GM21447 (cell line): ENCODE measurements around the gene FRS3.

Experiments used
- ATAC-seq: cut with Tn5 transposase; IDR thresholded peaks from one replicate; pipeline ENCODE4 v1.9.1; 2021; ENCODE audit not compliant: unreplicated experiment

FRS3 gene

DNA sequence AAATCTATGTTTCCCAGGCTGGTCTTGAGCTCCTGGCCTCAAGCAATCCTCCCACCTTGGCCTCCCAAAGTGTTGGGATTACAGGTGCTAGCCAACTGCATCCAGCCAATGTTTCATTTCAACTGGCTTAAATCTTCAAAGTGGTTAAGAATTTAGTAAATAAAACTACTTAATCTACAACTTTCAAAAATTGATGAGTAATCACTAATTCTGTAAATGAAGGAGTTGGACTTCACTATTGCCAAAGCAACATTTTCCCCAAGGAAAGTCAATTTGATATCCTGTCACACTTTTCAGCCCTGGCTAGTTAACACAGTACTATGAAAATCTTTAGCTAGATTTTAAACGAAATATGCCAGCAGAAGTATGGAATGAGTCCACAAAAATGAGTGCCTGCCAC, 11.6 kb upstream of the FRS3 start:
- no peak for ATAC-seq

DNA sequence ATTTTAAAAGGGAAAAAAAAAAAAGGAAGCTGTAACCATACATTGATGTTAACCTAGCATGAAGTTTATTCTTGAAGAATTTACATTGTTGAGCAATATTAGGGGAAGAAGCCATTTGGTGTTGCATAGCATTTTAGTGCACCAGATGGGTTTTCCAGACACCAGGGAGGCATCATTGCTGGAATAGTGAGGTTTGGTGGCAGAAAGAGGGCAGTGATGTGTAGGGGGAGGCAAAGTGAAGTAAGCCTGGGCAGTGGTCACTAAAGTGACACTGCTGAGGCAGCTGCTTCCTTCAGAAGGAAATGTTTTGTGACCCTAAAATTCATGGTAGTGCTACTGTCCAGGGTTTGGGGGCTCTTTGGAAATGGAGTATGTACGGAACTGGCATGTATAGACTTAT, 10.3 kb upstream of the FRS3 start:
- ATAC-seq = no peak

DNA sequence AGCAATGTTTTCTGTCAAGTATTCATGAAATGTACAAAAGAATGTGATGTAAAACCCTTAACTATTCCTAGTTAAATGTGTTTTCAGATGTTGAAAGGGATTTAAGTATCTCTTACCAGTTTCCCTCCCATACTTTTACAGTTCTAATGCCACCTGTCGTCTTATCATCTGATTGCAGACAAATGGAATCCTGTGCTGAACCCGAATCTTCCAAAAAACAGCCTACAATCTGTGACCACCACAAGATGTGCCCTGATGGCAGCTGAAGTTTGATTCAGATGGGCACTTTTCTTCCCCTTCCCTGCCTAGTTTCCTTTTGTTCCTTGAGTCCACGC, 9.7 kb upstream of the FRS3 start:
- no peak for ATAC-seq

DNA sequence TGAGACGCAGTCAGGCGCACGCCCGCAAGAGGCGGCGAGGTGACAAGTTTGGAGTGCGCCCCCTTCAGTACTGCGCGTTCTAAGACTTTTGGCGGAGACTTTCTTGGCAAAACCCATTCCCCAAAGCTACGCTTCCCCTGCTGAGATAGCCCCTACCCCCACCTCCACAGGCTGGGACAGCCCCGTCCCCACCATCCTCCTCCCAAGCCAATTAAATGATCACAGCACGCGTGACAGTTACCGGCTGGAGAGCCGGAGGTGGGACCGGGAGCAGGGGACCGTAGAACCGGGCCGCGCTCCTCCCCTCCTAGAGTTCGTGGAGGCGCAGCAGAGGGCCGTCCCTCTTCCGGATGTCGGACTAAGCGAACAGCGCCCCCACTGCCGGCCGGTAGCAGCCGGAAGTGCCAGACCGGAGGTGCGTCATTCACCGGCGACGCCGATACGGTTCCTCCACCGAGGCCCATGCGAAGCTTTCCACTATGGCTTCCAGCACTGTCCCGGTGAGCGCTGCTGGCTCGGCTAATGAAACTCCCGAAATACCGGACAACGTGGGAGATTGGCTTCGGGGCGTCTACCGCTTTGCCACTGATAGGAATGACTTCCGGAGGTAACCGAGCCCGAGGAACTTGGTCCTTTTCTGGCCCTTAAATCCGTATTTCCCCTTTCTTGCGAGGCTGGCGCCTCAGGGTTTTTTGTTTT, 7.7 kb upstream of the FRS3 start, which contains the start of gene TOMM6:
Gene TOMM6, plus strand, starts transcription at position 476 of the 699 bp plus-strand sequence. Its CDS starts 4 bp downstream, at position 480.
- ATAC-seq = peak; percentile 79

DNA sequence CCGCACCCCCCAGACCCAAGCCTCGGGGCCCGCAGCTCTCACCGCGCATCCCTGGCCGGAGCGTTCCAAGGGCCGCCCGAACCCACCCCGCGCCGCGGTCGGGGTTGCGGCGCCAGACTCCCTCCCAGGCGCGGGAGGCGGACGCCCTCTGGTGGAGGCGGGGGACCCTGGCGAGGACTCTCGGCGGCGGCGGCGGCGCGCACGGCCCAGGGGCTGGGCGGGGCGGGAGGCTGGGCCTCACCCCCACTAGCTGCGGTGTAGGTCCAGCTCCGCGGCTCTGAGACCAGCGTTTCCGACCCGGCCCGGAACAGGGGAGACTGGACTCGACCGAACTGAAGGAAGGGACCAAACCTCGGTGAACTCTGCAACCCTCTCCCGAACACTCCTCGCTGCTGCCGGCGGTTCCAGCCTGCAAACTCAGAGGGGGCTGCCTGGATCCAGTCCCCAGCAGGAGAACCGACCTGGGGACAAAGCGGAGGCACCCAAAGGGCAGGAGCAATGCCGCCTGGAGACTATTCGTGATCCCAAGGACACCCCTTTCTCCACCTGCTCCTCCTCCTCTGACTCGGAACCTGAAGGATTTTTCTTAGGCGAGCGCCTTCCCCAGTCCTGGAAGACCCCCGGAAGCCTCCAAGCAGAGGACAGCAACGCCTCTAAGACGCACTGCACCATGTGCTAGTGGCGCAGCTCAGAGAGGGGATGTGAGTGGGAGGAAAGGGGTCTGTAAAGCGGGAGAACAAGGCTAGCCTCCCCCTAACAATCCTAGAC, 6.9 kb upstream of the FRS3 start:
- peak; percentile 55 for ATAC-seq

DNA sequence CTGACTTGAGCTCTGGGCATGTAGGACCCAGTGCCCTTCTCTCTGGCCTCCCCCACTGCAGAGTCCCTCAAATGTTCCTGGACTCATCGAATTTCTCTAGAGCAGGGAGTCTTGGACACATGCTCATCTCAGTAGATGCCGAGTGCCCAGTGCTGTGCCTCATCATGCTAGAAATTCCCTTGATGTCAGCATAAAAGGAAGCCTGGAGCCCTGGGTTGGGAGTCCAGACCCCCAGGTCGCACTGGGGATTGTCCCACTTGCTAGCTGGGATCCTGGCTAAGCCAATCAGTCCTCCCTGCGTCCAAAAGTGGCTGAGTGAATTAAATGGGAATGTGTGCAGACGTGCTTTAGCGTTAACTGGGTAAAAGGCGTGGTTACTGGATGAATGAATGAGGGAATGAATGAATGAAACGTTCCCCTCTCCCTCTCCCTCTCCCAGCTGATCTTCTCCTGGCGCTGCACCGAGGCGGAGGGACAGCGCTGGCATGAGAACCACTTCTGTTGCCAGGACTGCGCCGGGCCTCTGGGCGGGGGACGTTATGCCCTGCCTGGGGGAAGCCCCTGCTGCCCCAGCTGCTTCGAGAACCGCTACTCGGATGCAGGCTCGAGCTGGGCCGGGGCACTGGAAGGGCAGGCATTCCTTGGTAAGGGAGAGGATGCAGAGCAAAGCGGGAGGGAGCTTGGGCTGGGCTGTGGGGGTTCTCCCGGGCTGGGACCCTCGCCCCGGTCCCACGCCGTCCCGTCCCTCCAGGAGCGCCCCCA, 6.2 kb upstream of the FRS3 start:
- ATAC-seq = no peak

DNA sequence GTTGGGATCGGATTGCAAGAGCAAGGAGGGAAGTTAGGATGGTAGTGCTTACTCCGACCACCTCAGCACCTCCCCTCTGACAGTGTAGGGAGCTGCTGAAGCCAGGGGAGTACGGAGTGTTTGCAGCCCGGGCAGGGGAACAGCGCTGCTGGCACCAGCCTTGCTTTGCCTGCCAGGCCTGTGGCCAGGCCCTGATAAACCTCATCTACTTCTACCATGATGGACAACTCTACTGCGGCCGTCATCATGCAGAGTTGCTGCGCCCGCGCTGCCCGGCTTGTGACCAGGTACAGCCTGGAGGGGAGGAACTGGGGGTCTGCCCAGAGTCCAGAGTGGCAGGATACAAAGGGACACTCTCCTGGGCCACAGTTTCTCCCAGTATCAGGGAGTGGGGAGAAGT, 5.6 kb upstream of the FRS3 start:
- no peak for ATAC-seq

DNA sequence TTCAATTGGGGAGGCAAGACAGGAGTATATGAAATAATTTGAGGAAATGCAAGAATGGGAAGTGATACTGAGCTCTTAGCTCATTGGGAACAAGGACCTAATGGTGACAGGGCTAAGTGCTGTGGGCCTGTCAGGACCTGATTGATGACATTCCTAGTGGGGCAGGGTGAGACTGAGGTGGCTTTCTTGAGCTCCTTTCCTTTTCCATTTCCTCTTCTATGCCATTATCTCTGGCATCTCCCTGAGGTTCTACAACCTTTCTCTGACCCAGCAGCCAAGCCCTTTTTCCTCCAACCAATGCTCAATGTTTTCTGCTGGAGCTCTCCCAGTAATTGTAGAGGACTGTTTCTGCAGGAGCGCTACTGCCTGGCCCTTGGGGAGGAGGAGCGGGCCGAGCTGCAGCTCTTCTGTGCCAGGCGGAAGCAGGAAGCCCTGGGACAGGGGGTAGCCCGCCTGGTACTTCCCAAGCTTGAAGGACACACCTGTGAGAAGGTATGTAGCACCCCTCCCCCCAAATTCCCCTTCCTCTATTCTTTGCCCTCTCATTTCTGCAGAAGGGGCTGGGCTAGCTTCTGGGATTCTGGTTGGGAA, 5.0 kb upstream of the FRS3 start:
- no peak for ATAC-seq

DNA sequence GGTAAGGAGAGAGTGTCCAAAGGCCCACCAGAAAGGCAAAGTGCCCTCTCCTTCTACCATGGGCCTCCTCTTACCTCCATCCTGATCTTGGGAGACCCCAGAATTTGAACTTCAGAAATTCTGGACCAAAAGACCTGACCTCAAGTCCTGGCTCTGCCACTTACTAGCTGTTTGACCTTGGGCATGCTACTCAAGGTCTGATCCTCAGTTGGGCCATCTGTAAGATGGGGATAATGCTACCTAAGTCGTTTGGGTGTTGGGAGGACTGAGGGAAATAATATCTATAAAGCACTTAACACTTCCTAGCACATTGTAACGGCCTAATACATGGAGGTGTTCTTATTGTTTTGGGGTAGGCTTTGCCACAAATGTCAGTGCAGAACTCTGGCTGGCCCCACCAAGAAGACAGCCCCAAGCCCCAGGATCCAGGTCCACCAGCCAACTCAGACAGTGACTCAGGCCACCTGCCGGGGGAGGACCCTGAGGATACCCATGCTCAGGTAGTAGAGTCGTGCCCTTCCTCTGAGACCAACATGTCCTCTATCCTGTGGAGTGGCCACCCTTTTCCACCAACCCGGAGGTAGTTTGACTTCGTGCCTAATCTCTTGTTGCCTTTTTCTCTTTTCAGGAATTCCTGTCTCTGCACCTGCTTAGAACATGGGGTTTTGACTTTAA, 3.5 kb upstream of the FRS3 start:
- no peak for ATAC-seq

DNA sequence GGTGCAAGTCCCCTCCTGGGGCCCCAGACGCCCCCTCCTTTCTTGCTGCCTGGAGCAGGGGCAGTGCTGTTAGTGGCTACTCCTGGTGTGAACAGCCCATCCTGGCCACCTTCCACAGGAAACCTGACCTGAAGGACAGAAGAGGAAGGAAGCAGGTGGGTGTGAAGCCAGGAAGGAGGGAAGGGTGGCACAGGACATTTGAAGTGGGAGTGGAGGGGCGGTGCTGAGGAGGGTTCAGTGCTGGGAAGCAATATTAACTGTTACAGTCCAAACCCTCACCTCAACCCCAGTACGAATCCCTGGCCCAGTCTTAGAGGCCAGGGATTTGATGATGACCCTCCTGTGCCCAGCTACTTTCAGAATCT, 1.6 kb upstream of the FRS3 start:
- ATAC-seq = no peak

DNA sequence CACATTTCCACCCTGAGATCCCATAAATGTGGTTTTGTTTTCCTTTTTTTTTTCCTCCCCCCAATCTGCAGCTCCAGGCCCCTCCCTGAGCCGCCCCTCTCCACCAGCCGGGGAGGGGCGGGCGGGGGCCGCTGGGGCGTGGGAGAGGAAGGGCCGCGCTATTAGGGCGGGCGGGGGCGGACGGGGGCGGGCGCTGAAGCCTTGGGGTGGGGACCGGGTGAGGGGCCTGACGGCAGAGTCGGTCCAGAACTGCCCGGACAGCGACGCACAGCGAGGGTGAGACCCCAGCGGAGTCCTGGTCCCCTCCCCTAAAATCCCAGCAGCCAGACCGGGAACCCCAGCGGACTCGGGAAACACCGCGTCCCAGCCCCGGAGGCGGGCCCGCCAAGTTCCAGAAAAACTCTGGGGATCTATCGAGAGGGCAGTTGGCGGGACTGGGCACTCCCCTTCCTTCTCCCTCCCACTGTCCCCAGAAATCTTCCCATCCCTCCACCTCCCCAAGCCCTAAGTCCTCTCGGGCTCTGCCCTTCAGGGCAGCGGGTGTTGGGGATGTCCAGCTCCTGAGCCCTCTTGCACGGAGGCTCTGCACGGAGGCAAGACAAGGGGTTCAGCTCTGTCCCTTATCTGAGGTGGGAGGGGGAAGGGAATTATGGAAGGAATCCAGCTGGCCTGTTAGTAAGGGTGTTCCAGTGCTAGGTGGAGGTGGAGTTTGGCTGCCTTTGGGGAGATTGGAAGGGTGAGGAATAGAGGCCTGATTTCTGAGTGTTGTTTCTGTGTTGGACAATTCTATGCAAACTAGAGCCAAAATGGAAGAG, 1.1 kb upstream of the FRS3 start, which contains the start of gene PRICKLE4:
Gene PRICKLE4, plus strand, starts transcription at position 232 of the 815 bp plus-strand sequence. CDS start 2,692 bp downstream, outside the sequence.
- no peak for ATAC-seq

DNA sequence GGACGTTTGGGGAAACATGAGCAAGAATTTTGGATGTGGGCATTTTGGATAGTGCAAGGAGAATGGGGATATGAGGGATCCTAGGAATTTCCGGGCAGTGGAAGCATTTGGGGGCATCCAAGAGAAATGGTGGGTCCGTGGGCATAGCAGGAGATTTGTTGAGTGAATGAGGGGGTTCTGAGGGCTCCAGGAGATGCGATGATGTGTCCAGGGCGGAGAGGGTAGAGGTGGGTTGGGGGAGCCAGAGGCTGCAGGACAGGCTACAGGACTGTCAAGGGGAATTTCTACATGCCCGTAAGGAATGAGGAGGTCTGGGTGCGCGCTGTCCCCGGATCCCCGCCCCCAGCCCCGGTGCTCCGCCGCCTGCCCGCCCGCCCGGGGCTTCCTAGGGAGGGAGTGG, 364 bp downstream of the FRS3 start:
- ATAC-seq = no peak

DNA sequence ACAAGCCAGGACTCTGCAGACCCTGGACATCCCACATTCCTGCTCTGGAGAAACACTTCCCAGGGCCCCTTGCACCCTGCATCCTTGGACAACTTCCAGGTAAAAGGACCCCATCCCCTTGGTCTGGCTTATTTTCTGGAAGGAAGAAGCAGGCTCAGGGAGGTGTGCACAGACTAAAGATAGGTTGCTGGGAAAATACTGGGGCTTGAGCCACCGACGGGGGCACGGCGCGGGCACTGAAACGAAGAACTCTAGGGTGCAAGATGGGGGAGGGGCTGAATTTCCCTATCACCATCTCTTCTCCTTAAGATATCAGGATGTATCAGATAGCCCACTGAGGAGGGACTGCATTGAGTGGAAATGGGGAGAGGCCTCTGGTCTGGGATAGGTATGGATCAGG, 805 bp downstream of the FRS3 start:
- ATAC-seq = no peak

DNA sequence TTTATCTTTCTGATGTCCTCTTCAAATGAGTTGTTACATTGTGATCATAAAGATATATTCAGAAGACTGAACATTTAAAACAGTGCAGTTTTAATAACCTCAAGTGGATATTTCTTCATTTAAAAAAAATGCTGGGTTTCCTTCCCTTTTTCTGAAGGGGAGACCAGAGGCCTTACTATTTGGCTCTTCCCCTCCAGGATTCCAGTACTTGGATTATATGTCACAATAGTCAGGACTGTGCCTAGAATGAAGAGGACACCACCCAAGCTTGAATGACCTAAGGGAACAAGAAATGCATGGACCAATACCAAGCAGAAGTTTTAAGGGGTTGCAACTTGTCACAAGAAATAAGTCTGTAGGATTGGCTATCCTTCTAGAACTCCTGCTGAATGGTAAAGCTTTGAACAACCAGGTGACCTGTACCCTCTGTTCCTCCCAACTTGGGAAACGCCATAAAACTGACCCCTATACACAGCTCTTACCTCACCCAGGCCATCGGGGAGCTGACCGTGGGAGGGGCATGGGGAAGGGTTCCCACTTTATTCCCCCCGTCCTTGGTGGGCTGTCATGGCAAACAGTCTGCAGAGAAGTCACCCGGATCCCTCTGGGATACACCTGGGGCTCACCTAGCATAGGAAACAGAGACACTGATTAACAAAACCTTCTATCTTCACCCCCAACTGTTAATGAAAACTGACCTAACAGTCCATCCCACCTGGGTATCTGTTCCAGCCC, 2.0 kb downstream of the FRS3 start:
- ATAC-seq = no peak

DNA sequence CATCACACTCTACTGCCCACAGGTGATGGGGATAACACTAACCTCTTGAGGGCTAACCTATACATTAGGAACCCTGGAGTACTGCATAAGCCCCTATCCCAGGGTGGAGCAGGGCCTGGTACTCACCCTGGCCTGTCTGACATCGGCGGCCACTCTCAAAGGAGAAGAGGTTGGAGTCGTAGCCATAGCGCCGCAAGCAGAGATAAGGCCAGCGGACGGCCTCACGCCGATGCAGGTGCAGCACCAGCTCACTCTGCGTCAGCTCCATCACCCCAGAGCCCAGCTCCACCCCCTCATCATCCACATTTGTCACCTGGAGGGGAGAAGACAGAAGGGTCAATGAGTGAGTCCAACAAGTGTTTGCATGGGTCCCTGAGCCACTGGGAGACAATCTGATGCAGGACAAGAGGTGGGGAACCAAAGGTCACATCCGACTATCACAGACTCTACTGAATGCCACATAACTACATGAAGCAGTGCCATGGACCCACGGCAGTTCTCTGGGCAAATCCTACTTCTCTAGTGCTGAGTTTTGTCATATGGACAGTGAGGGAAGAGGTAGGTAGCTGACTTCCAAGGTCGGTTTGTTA, 4.3 kb downstream of the FRS3 start:
- ATAC-seq = no peak

DNA sequence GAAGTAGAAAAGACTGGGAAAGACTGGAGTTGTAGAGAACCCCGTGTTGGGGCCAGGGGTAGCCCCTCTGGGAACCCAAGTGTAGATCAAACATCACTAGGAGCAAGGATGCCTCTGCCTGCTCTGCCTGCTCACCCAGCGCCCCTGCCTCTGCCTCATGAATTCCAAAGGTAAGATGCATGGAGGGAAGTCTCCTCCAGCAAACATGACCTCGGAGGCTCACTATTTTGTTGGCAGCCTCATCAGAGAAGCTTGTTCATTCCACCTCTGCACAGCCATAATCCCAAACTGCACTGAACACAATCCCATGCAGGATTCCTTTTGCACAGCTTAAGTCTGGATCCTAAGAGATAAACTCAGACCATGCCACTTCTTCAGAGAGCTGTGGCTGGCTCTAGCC, 4.9 kb downstream of the FRS3 start:
- ATAC-seq = no peak

DNA sequence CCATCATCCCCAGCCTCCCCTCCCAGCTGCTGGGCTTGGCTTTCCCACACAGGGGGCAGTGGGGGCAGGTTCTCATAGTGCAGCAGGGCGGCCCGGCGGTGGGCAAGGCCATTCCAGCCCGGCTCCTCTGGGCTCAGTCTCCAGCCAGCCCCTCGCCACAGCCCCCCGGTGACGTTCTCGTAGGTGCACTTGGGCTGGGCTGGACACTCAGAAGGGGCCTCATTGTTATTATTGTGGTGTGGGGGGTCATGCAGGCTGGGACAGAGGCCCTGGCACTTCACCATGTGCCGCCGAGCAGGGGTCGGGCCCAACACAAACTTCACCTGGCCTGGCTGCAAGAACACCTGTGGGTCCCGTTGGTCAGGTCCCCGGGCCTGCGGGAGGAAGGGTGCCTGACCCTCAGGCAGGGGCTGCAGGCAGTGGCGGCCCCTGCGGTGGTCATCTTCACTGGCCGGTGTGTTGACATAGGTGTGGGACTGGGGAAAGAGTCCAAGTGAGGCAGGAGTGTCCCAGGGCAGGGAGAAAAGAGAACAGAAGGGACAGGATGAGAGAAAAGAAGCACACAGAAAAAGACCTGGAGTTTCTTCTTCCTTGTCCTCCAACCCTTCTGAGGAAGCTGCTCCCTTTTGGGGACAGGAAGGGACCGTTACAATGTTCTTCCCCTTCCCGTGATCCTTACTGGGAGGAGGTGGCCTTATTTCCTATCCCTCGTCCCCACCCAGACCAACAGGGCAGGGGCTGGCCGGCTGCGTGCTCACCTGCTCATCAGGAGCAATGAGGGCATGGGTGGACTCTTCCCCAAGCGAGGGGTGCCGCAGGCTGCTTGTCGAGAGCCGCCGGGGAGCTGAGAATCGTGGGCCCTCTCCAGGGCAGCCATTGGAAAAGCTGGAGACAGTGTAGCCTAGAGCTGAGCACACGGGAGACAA, 8.4 kb downstream of the FRS3 start:
- no peak for ATAC-seq
